Stimulated activated CD4-positive, alpha-beta T cell treated with anti-CD3 and anti-CD28 coated beads, Interleukin-1b, Interleukin-23, amount 100 ng/mL, for 1 hour (primary cell): ENCODE data around the gene LRRN2.
"Not testable (repeated sequence)": the region's sequence is repeated elsewhere in the genome, so short reads cannot be mapped to it uniquely, and the experiment has no call there.

Source experiments
- DNase-seq, 2 donors: peaks; one replicate each; pipeline ENCODE4 v3.0.0-alpha.2; 2020; ENCODE audit warnings: low read depth in 2 of 2

LRRN2 gene

DNA sequence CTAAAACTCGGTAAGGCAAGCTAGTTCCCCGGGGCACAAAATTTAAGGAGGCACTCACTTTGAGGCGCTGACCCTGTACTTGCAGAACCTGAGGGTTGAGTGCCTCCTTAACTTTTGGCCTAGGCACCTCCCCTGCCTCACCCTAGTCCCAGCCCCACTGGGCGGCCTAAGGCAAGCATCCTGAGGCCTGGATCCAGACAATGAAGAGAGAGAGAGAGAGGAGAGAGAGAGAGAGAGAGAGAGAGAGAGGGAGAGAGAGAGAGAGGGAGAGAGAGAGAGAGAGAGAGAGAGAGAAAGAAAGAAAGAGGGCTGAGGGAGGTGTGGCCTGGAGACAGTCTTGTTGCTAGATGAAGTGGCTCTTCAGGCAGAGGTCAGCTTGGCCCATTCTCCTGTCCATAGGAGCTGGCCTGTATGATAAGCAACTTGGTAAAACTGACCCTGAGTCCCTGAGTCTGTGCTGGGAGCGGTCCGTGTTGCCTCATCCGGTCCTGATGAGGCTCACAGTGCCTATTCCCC, 7.4 kb upstream of the LRRN2 start:
- no peak for DNase-seq

DNA sequence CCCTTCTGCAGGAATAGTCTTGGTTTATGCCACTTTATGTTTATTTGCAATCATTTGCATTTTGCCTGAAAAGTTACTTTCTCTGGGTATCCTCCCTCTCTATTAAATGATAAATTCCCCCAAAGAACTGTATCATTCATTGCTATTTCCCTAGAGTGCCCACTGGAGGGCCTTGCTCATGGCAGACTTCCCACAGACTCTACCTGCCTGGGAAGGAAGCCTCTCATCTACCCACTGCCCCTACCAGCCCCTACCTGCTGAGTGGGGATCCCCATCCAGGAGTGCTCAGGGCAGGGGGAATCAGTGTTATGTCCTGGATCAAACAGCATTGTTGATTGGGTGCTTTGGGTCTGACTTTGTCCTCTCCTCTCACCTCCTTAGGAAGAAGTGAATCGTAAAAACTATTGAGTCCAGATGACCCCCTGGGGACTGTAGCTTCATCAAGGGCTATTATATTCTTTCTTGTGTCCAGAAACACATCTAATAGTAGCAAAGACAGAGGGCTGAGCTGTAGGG, 6.8 kb upstream of the LRRN2 start:
- DNase-seq = no peak

- DNase-seq = not testable (repeated sequence)
These were observed 5.8 kb upstream of the LRRN2 start for GRCh38 chr1:204691328-204691730.

GRCh38 chr1:204688776-204689175, 3.2 kb upstream of the LRRN2 start:
- DNase-seq = no peak

GRCh38 chr1:204688007-204688406, 2.5 kb upstream of the LRRN2 start:
- no peak for DNase-seq

- DNase-seq = no peak
These were observed 835 bp downstream of the LRRN2 start for GRCh38 chr1:204684571-204685235.

GRCh38 chr1:204684206-204684570, 1.4 kb downstream of the LRRN2 start:
- DNase-seq = no peak

- DNase-seq = no peak
These were observed 2.0 kb downstream of the LRRN2 start for GRCh38 chr1:204683284-204684205.

- DNase-seq = no peak
These were observed 5.1 kb downstream of the LRRN2 start for GRCh38 chr1:204680461-204680860.

DNA sequence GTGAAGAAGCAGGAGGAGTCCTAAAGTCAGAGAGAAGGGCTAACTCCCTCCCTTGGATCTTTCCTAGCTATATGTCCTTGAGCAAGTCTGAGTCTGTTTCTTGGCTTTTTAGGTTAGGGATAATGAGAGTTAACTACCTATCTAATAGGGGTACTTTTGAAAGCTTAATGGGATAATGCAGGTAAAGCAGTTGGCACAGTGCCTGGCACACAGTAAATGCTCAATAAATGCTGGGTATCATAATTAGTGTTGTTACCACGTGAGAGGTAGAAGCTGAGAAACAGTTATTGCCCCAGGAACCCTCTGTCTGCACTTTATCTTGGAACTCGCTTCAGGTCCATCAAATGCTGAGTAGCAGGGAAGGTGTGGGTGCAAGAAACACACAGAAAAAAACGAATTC, 5.5 kb downstream of the LRRN2 start:
- DNase-seq = no peak

- DNase-seq = no peak
These were observed 6.6 kb downstream of the LRRN2 start for GRCh38 chr1:204678721-204679475.

- DNase-seq = no peak
These were observed 7.7 kb downstream of the LRRN2 start for GRCh38 chr1:204677864-204678263.

DNA sequence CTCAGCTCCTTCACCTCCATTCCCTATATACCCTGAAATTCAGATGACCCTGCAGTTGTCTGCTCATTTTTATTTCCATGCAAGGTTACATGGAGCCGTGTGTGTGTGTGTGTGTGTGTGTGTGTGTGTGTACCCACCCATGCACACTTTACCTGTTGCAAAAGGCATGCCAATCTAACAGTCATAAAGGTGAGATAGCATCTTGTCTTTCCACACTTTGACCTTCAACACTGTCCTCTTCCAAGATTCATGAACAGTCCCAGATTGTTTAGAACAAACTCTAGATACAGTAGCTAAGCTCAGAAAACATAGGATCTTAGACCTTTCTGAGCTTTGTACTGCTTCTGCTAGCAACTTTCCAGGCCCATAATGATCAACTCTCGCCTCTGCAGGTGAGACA, 9.5 kb downstream of the LRRN2 start:
- DNase-seq = no peak

DNA sequence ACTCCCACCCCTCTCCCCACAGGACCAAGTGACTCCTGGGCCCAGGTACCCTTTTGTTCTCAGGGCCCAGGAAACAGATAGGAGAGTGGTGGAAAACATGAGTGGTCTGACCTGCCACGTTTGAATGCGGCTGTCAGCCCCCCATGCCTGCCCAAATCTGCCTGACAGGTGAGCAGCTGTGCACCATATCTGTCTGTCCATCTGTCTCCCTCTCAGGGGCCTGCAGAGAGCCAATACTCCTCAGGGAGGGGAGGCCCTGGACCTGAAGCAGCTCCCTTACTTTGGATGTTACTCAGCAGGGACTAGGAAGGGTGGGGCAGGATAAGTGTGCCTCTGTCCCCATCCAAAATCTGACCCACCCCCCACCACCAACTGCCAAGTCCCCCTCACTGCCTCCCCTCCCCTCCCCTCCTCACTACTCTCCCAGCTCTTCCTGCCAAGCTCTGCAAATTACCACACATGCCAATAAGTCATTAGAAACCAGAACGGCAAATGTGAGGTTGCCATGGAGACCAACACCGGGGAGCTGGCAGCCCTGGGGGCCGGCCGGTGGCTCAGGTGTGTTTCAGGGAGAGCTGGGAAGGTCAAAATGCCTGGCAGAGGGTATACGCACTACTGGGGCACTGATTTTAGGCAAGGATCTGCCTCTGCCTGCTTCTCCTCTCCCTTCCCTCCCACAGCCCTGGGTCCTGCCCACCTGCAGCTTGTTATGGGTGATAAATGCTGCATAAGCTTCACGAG, 11.5 kb downstream of the LRRN2 start:
- no peak for DNase-seq

- DNase-seq = no peak
These were observed 12.3 kb downstream of the LRRN2 start for GRCh38 chr1:204673209-204673608.

DNA sequence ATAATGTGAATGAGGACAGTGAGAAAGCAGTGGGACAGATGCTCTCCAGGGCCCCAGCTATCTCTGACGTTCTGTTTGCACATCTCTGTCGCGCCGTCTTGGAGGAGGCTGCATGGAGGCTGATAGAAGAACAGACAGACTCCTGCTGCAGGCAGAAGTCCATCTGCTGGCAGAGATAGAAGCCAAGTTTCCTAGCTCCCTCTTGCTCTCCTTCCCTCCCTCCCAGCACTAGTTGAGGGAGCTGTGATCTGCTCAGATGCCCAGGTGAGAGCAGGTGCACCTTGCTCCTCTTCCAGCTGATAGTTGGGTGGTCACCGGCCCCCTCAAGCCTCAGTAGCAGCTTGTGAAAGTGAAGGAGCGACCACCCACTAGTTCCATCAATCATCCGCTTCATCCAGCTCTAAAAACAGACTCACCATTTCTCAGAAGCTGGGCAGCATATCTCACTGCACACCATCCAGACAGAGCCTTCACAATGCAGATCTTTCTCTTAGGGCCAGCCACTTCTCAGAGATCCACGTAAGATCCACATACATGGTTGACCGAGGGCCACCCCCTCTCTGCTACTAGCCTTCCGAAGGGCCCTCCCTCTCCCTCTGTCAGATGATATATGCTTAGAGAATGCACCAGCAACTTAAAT, 12.9 kb downstream of the LRRN2 start:
- no peak for DNase-seq

DNA sequence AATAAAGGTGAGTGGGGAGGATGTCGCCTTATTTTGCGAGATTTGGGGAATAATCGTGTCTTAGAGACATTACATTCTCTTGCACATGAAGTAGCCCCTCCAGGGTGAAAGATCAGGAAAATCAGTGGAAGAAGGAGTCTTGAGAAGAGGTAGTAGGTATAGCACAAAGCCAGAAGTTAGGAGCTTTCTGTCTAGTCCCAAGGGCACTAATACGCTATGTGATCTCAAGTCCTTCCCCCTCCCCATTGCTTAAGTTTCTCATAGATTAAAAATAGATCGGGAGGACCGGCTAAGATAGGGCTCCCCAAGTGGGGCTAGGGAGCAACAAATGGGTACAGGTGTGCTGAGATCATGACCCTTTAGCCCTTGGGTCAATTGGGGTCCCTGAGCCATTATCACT, 13.5 kb downstream of the LRRN2 start:
- DNase-seq = no peak

GRCh38 chr1:204670152-204670927, 15.2 kb downstream of the LRRN2 start:
- DNase-seq = no peak

GRCh38 chr1:204669579-204669978, 16.0 kb downstream of the LRRN2 start:
- DNase-seq = no peak

DNA sequence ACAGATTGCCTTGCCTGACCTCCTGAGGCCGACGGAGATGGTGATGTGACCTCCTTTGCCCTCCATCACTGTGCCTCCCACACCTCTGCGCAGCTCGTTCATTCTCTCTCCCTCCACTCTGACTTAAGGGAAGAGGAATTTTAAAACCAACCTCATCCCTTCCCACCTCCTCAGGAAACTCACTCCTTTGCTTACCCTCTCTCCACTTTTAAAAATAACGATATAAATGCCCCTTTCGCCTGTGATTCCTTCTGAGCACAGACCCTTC, 21.2 kb downstream of the LRRN2 start:
- no peak for DNase-seq
